Naive thymus-derived CD8-positive, alpha-beta T cell (primary cell): Measurements from ENCODE around the gene ATP8A2. TPM values are rescaled to one million over a fixed set of nuclear protein-coding genes. Genes with fewer than 3 reads are reported as not detected.
A peak's percentile ranks its signal among the peaks of the same experiment; 100 is the strongest.
"Not testable (repeated sequence)": the region's sequence is repeated elsewhere in the genome, so short reads cannot be mapped to it uniquely, and the experiment has no call there.

Experiments
- ATAC-seq, 2 donors: fragments of 150-1000 bp; cut with Tn5 transposase in 1 of 2; sonication (Bioruptor Pico), chemical (Tn5 transposase) in 1 of 2; 1 replicate in 1 of 2; 2 replicates in 1 of 2; pipeline ENCODE4 v1.10.0; 2021; ENCODE audit warnings: mild to moderate bottlenecking in 2 of 2, moderate library complexity in 2 of 2
- POLR2A ChIA-PET: fragments of 350-600 bp; sonication (Branson Sonifier 250); formaldehyde crosslinking; loops from one replicate; lab custom pipeline; 2021; ENCODE audit warnings: antibody characterized with exemption; lab: Charles Lee
- DNase-seq, 10 donors: peaks; one replicate each; pipeline versions ENCODE4 v3.0.0 to v3.0.0-alpha.2; 2020 to 2022
- H3K27ac Mint-ChIP-seq, 10 donors: one replicate each; pipeline ENCODE4 v1.8.0; 2020 to 2022; ENCODE audit warnings: mild to moderate bottlenecking in 10 of 10, mixed read lengths in 10 of 10, moderate library complexity in 4 of 10, inconsistent platforms in 1 of 10
- H3K27me3 Mint-ChIP-seq, 5 donors: one replicate each; pipeline ENCODE4 v1.8.0; 2021 to 2022; ENCODE audit warnings: mixed read lengths in 5 of 5
- H3K36me3 Mint-ChIP-seq, 3 donors: one replicate each; pipeline ENCODE4 v1.8.0; 2020 to 2022; ENCODE audit warnings: mixed read lengths in 3 of 3, mild to moderate bottlenecking in 2 of 3, inconsistent platforms in 1 of 3
- H3K4me1 Mint-ChIP-seq, 4 donors: one replicate each; pipeline ENCODE4 v1.8.0; 2021 to 2022; ENCODE audit warnings: mixed read lengths in 4 of 4
- H3K4me3 Mint-ChIP-seq, 10 donors: one replicate each; pipeline ENCODE4 v1.8.0; 2020 to 2022; ENCODE audit warnings: mild to moderate bottlenecking in 10 of 10, mixed read lengths in 10 of 10, moderate library complexity in 6 of 10, inconsistent platforms in 1 of 10
- H3K9me3 Mint-ChIP-seq, 9 donors: one replicate each; pipeline ENCODE4 v1.8.0; 2020 to 2022; ENCODE audit warnings: mixed read lengths in 9 of 9, mild to moderate bottlenecking in 3 of 9, inconsistent platforms in 1 of 9, moderate library complexity in 1 of 9
- polyA plus RNA-seq, 3 donors: library from polyadenylated mRNA; unstranded; fragments of 300-500 nt; fragmentation: Illumina TruSeq; gene quantifications; one replicate each; pipeline ENCODE4 v1.2.3, GENCODE V29; 2021
- total RNA-seq, 8 experiments: library from RNA in 2 of 8; stranded (reverse) in 2 of 8; gene quantifications; one replicate each; pipeline ENCODE4 v1.2.3 and lab custom pipeline; 2021 to 2026

The ATP8A2 gene
- total and polyA plus RNA-seq, 5 experiments from 2014 or later, result 0.69 to 3.8 (median 2.9) TPM

DNA sequence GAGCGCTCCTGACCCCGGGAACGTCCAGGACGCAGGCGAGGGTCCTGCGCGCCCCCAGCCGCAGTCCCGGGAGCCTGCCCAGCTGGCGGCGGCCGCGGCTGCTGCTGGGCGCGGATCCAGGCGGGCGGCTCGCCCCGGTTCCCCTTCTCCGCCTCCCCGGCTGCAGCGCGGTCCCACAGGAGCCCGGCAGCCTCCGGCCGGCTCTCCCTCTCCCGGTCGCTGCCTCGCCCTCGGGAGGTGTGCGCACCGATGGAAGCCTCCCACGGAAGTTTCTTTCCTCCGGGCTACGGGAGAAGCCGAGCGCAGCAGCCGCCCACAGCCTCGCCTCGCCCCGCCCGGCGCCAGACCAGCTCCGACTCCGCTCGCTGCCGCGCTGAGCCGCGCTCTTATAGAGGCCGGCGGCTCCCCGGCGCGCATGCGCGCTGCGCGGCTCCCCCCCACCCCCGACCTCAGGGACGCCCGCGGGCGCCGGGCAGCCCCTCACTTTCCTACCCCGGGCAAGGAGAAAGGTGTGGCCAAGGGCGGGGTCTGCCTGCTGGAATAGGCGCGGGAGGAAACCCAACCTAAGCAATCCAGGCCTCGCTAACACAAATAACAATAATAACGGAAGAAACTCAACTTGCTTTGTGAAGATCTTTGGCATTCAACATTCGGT is 680.0 kb downstream of the ATP8A2 start, which contains the start of gene SHISA2:
TSS of gene SHISA2 (minus strand) at position 360 of the 655 bp plus-strand sequence. CDS start 1,041 bp downstream, outside the sequence.
- peaks cover 0 to 34% (median 3%) of the 10 kb centered on the region in 5 donors for H3K27me3 Mint-ChIP-seq
- POLR2A ChIA-PET, result interaction anchor here (1.2 to 1.5 kb wide), 3 partner anchors 9 to 40 kb away, joined by 5 to 7 read pairs (median 6); no protein-coding TSS in a partner anchor
- H3K36me3 Mint-ChIP-seq, result no peaks in the 10 kb centered on the region
- ATAC-seq, result peak; percentile 80 to 82
- H3K4me1 Mint-ChIP-seq, result peaks cover 7 to 20% (median 16%) of the 10 kb centered on the region in 4 donors
- no peaks in the 10 kb centered on the region for H3K9me3 Mint-ChIP-seq
- peak within 1 kb of the TSS; percentile 68 to 87 (median 81) for H3K4me3 Mint-ChIP-seq
- peak in 8 of 10 donors; percentile 27 to 62 (median 42) for DNase-seq
- peak within 1 kb of the TSS in 5 of 10 donors; percentile 3 to 91 (median 63) for H3K27ac Mint-ChIP-seq

DNA sequence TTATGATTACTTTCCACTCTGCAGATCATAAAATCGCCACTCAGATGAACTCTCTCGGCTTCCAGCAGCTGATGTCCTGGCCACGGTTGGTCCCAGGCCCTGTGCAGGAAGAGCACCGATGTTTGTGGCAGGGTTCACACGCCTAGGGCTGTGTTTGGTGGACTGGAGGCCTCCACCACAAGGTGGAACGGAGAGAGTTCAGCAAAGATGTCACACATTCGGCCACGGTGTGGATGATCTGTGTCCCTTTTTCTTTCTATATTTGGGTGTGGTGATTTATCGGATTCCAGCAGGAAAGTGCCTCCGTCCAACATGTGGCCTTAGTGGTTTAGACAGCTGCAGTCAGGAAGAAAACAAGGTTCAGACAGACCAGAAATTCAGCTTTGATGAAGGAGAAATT is 680.6 kb downstream of the ATP8A2 start:
- peak; percentile 14 to 26 for ATAC-seq
- DNase-seq, result peak in 1 of 10 donors; percentile 2
- Mint-ChIP-seq H3K27me3 (peaks cover 0 to 32% (median 3%) of the 10 kb centered on the region in 5 donors), H3K36me3 (no peaks in the 10 kb centered on the region), H3K4me1 (peaks cover 7 to 20% (median 16%) of the 10 kb centered on the region in 4 donors), H3K9me3 (no peaks in the 10 kb centered on the region), H3K27ac (peak overlapping the region in 5 of 10 donors; percentile 3 to 91 (median 63)), H3K4me3 (peak overlapping the region; percentile 68 to 87 (median 81))
- POLR2A ChIA-PET, result interaction anchor here (1.2 kb wide), 1 partner anchor 10 kb away, joined by 7 read pairs; no protein-coding TSS in a partner anchor

GRCh38 chr13:26053418-26053980 is 681.7 kb downstream of the ATP8A2 start:
- H3K4me1 Mint-ChIP-seq, result peaks cover 7 to 20% (median 17%) of the 10 kb centered on the region in 4 donors
- DNase-seq (no peak), ATAC-seq (no peak)
- POLR2A ChIA-PET, result no interaction called here
- no peak overlapping the region for H3K27ac Mint-ChIP-seq
- H3K27me3 Mint-ChIP-seq, result peaks cover 0 to 30% (median 2%) of the 10 kb centered on the region in 5 donors
- peak overlapping the region in 5 of 10 donors; percentile 1 to 87 (median 5) for H3K4me3 Mint-ChIP-seq
- H3K9me3 Mint-ChIP-seq, result no peaks in the 10 kb centered on the region
- H3K36me3 Mint-ChIP-seq, result no peaks in the 10 kb centered on the region

- peaks cover 7 to 17% (median 9%) of the 10 kb centered on the region in 4 donors for H3K4me1 Mint-ChIP-seq
- H3K36me3 Mint-ChIP-seq, result no peaks in the 10 kb centered on the region
- no peak for DNase-seq
- POLR2A ChIA-PET, result no interaction called here
- H3K27ac Mint-ChIP-seq, result no peak overlapping the region
- ATAC-seq, result no peak
- H3K4me3 Mint-ChIP-seq, result no peak overlapping the region
- H3K9me3 Mint-ChIP-seq, result no peaks in the 10 kb centered on the region
- H3K27me3 Mint-ChIP-seq, result peaks cover 0 to 22% (median 2%) of the 10 kb centered on the region in 5 donors
Measured at GRCh38 chr13:26054896-26055295, 683.1 kb downstream of the ATP8A2 start.

DNA sequence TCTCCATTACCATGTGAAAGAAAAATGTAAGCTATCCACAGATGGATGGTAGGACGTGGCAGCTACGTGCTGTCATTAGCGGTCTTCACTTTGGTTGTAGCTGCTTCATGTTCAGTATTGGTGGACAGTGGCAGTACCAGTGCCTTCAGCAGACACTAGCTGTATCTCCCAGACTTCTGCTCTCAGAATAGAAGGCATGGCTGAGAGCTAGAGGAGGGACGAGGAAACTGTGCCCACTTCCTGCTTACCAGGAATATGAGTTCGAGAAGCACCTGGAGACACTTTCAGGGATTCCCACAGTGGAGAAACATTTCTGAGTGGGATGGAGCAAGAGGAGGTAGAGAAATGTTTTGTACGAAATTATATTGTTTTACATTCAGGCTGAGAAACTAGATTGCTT is 686.9 kb downstream of the ATP8A2 start:
- Mint-ChIP-seq H3K27me3 (peaks cover 0 to 14% (median 0%) of the 10 kb centered on the region in 5 donors), H3K4me1 (peaks cover 0 to 12% (median 3%) of the 10 kb centered on the region in 4 donors), H3K9me3 (no peaks in the 10 kb centered on the region), H3K4me3 (no peak overlapping the region), H3K27ac (peak overlapping the region in 1 of 10 donors; percentile 42), H3K36me3 (no peaks in the 10 kb centered on the region)
- ATAC-seq (no peak), DNase-seq (no peak)
- POLR2A ChIA-PET, result interaction anchor here (0.6 kb wide), 1 partner anchor 473 kb away, joined by 3 read pairs; no protein-coding TSS in a partner anchor

DNA sequence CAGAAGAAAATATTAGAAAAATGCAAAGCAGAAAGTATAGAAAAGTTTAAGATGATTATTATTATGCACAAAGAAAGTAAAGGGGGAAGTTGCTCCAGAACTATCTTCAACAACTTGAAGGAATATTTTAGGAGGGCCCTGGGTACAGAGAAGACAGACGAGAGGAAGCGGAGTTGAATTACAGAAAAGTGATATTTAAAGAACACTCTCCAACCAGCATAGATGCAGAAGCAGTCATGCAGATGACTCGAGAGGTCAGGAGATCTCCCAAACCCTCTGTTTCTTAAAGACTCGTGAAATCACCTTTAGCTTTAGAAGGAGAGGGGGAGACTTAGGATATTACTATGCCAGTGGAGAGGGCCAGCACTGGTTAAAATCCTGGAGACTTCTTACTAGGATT is 688.6 kb downstream of the ATP8A2 start:
- no peaks in the 10 kb centered on the region for H3K9me3 Mint-ChIP-seq
- peaks cover 0 to 10% (median 0%) of the 10 kb centered on the region in 5 donors for H3K27me3 Mint-ChIP-seq
- POLR2A ChIA-PET, result no interaction called here
- H3K36me3 Mint-ChIP-seq, result no peaks in the 10 kb centered on the region
- H3K4me1 Mint-ChIP-seq, result peaks cover 0 to 12% (median 3%) of the 10 kb centered on the region in 4 donors
- H3K4me3 Mint-ChIP-seq, result no peak overlapping the region
- ATAC-seq (no peak), DNase-seq (no peak)
- H3K27ac Mint-ChIP-seq, result no peak overlapping the region

- DNase-seq (no peak), ATAC-seq (no peak)
- Mint-ChIP-seq H3K4me3 (no peak overlapping the region), H3K27me3 (peaks cover 0 to 10% (median 0%) of the 10 kb centered on the region in 5 donors), H3K27ac (no peak overlapping the region), H3K4me1 (peaks cover 0 to 12% (median 3%) of the 10 kb centered on the region in 4 donors), H3K36me3 (no peaks in the 10 kb centered on the region), H3K9me3 (no peaks in the 10 kb centered on the region)
- POLR2A ChIA-PET, result interaction anchor here (1.1 kb wide), 1 partner anchor 108 kb away, joined by 4 read pairs; no protein-coding TSS in a partner anchor
Measured at GRCh38 chr13:26061256-26061655, 689.5 kb downstream of the ATP8A2 start.

- no peaks in the 10 kb centered on the region for H3K9me3 Mint-ChIP-seq
- ATAC-seq (no peak), DNase-seq (no peak)
- H3K27me3 Mint-ChIP-seq, result peaks cover 0 to 10% (median 0%) of the 10 kb centered on the region in 5 donors
- H3K4me1 Mint-ChIP-seq, result peaks cover 0 to 12% (median 3%) of the 10 kb centered on the region in 4 donors
- POLR2A ChIA-PET, result interaction anchor here (1.1 kb wide), 1 partner anchor 108 kb away, joined by 4 read pairs; no protein-coding TSS in a partner anchor
- H3K27ac Mint-ChIP-seq, result no peak overlapping the region
- H3K36me3 Mint-ChIP-seq, result no peaks in the 10 kb centered on the region
- H3K4me3 Mint-ChIP-seq, result no peak overlapping the region
Measured at GRCh38 chr13:26061947-26062346, 690.2 kb downstream of the ATP8A2 start.

DNA sequence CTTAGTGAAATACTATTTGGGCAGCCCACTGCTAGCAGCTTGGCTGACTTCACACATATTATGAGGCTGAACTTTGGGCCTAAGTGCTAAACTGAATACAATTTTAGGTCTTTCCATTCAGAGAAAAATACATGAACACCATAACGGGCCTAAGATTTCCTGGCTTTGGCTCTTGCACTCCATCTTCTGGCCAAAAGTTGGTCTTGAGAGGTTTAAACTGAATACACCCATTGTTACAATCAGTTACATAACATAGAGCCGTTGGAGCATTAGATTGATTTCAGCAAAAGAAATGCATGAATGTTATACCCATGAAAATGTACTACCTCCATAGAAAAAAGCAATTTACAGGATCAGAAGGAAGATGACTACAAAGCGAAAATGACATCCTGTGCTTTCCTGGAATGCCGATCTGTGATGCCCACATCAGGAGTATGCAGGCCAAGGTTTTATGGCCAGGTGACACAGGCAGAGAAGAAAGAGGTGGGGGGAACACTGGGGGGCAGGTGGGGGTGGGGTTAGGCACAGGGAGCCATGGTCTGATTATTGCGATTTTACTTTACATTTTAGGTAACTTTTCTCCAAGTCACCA is 691.2 kb downstream of the ATP8A2 start:
- peaks cover 0 to 6% (median 0%) of the 10 kb centered on the region in 5 donors for H3K27me3 Mint-ChIP-seq
- peaks cover 0 to 12% (median 3%) of the 10 kb centered on the region in 4 donors for H3K4me1 Mint-ChIP-seq
- DNase-seq (peak in 9 of 10 donors; percentile 16 to 69 (median 49)), ATAC-seq (peak; percentile 71)
- POLR2A ChIA-PET, result no interaction called here
- peak overlapping the region in 1 of 10 donors; percentile 41 for H3K27ac Mint-ChIP-seq
- no peak overlapping the region for H3K4me3 Mint-ChIP-seq
- no peaks in the 10 kb centered on the region for H3K36me3 Mint-ChIP-seq
- no peaks in the 10 kb centered on the region for H3K9me3 Mint-ChIP-seq

DNA sequence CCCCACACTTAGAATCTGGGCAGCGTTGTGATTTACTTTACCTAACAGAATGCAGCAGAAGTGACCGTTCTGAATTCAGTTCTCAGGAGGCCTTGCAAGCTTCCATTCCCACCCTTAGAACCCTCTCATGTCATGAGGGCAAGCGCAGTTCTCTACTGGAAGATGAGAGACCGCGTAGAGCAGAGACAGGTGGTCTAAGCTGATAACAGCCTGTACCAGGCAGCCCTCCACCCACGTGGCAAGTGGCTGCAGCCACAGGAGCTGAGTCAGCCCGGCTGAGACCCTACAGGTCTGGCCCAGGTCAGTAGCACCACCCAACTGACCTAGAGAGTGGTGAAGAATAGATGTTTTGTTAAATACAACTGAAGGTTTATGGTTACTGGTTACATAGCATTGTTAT is 694.7 kb downstream of the ATP8A2 start:
- ATAC-seq, H3K4me3 Mint-ChIP-seq, POLR2A ChIA-PET: not testable (repeated sequence)

DNA sequence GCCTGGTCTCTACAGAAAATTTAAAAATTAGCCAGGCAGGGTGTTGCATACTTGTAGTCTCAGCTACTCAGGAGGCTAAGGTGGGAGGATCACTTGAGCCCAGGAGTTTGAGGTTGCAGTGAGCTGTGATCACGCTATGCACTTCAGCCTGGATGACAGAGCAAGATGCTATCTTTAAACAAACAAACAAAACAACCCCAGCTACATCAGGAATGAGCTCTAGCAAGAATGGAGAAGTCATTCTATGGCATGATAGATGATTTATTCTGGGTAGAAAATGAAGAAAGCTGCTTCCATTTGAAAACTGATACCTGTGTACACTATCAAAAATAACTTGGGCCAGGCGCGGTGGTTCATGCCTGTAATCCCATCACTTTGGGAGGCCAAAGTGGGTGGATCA is 695.8 kb downstream of the ATP8A2 start:
- H3K27me3 Mint-ChIP-seq, result peaks cover 7 to 37% (median 8%) of the 10 kb centered on the region in 5 donors
- POLR2A ChIA-PET, result no interaction called here
- H3K9me3 Mint-ChIP-seq, result no peaks in the 10 kb centered on the region
- H3K36me3 Mint-ChIP-seq, result no peaks in the 10 kb centered on the region
- H3K27ac Mint-ChIP-seq, result peak overlapping the region in 1 of 10 donors; percentile 25
- H3K4me3 Mint-ChIP-seq, result no peak overlapping the region
- ATAC-seq (no peak), DNase-seq (no peak)
- peaks cover 0 to 6% (median 2%) of the 10 kb centered on the region in 4 donors for H3K4me1 Mint-ChIP-seq

More for the DNA sequence above, 694.7 kb downstream of the ATP8A2 start:
- not testable (repeated sequence) for H3K9me3 Mint-ChIP-seq, DNase-seq, H3K4me1 Mint-ChIP-seq, H3K36me3 Mint-ChIP-seq
- H3K27me3 Mint-ChIP-seq, result peaks cover under 1 to 27% (median 6%) of the 10 kb centered on the region in 5 donors
- peak overlapping the region in 1 of 10 donors; percentile 7 for H3K27ac Mint-ChIP-seq

DNA sequence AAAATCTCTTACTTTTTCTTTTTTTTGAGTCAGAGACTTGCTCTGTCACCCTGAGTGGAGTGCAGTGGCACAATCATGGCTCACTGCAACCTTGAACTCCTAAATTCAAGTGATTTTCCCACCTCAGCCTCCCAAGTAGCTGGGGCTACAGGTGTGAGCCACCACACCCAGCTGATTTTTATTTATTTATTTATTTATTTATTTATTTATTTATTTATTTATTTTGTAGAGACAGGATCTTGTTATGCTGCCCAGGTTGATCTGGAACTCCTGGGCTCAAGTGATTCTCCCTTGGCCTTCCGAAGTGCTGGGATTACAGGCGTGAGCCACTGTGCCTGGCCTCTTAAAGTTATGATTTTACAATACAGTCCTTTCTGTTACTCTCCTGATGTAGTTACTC is 696.6 kb downstream of the ATP8A2 start:
- DNase-seq, H3K27ac Mint-ChIP-seq, POLR2A ChIA-PET, ATAC-seq, H3K4me1 Mint-ChIP-seq, H3K9me3 Mint-ChIP-seq, H3K4me3 Mint-ChIP-seq, H3K36me3 Mint-ChIP-seq: not testable (repeated sequence)
- peaks cover 7 to 37% (median 8%) of the 10 kb centered on the region in 5 donors for H3K27me3 Mint-ChIP-seq
